ENCODE measurements around the gene NRTN.
A peak's percentile ranks its signal among the peaks of the same experiment; 100 is the strongest.

The NRTN gene

GRCh38 chr19:5789886-5790558 lies 14.8 kb upstream of the NRTN start:
- no peak for DNase-seq (ENCODE audit: extremely low spot score)
- TF ChIP-seq CTCF (IDR thresholded peaks at IDR 0.05; ENCODE audit: control extremely low read depth, extremely low read depth, low read depth, missing control alignments) = no peak
- POLR2A ChIA-PET = no interaction called here
- CTCF ChIA-PET = interaction anchor here (0.8 to 8.5 kb wide), 3 partner anchors 14 to 178 kb away, joined by 3 to 75 read pairs (median 4); partner anchors contain the start of gene NRTN

GRCh38 chr19:5790559-5791520 lies 14.0 kb upstream of the NRTN start, which contains the start of gene DUS3L:
Gene DUS3L (minus strand): TSS chr19:5791163. CDS start chr19:5791141, 22 bp downstream.
- no peak for TF ChIP-seq CTCF (IDR thresholded peaks at IDR 0.05; ENCODE audit: control extremely low read depth, extremely low read depth, low read depth, missing control alignments)
- peak; percentile 98 for DNase-seq (ENCODE audit: extremely low spot score)
- CTCF ChIA-PET = interaction anchor here (1.2 to 8.5 kb wide), 3 partner anchors 13 to 177 kb away, joined by 4 to 75 read pairs (median 4); partner anchors contain the start of gene NRTN
- POLR2A ChIA-PET = interaction anchor here (1.0 kb wide), 2 partner anchors 13 to 38 kb away, joined by 3 read pairs; no protein-coding TSS in a partner anchor

- CTCF ChIA-PET = interaction anchor here (1.3 to 8.5 kb wide), 2 partner anchors 12 to 16 kb away, joined by 4 to 75 read pairs; partner anchors contain the start of gene NRTN
- POLR2A ChIA-PET = interaction anchor here (0.7 kb wide), 1 partner anchor 463 kb away, joined by 6 read pairs; no protein-coding TSS in a partner anchor
- TF ChIP-seq CTCF (IDR thresholded peaks at IDR 0.05; ENCODE audit: control extremely low read depth, extremely low read depth, low read depth, missing control alignments) = no peak
- DNase-seq (ENCODE audit: extremely low spot score) = no peak
Observed at GRCh38 chr19:5792224-5792623, 12.6 kb upstream of the NRTN start.

- no peak for DNase-seq (ENCODE audit: extremely low spot score)
- POLR2A ChIA-PET = no interaction called here
- CTCF ChIA-PET = interaction anchor here (0.7 to 8.5 kb wide), 5 partner anchors 10 to 35 kb away, joined by 3 to 75 read pairs (median 4); partner anchors contain the start of gene NRTN
Observed at GRCh38 chr19:5793188-5793587, 11.7 kb upstream of the NRTN start.

GRCh38 chr19:5795382-5795919 lies 9.4 kb upstream of the NRTN start:
- CTCF ChIA-PET = interaction anchor here (1.0 to 8.5 kb wide), 10 partner anchors 8 to 247 kb away, joined by 3 to 75 read pairs (median 3); partner anchors contain the start of gene NRTN
- POLR2A ChIA-PET = no interaction called here
- no peak for TF ChIP-seq CTCF (IDR thresholded peaks at IDR 0.05; ENCODE audit: control extremely low read depth, extremely low read depth, low read depth, missing control alignments)
- DNase-seq (ENCODE audit: extremely low spot score) = no peak

More at GRCh38 chr19:5793188-5793587, 11.7 kb upstream of the NRTN start:
- TF ChIP-seq CTCF (IDR thresholded peaks at IDR 0.05; ENCODE audit: control extremely low read depth, extremely low read depth, low read depth, missing control alignments) = no peak

- TF ChIP-seq CTCF (IDR thresholded peaks at IDR 0.05; ENCODE audit: control extremely low read depth, extremely low read depth, low read depth, missing control alignments) = no peak
- no peak for DNase-seq (ENCODE audit: extremely low spot score)
- CTCF ChIA-PET = no interaction called here
- POLR2A ChIA-PET = no interaction called here
Observed at GRCh38 chr19:5798244-5798643, 6.6 kb upstream of the NRTN start.

Data from GM10248 (cell line).